HUES64 (cell line): ENCODE results near the gene MAGI1.

ENCODE experiments used
- H3K27ac ChIP-seq: 2 replicates; pipeline ENCODE4 v1.7.0; 2013; ENCODE audit warnings: low read depth, low read length, inconsistent platforms
- H3K27me3 ChIP-seq: 2 replicates; pipeline ENCODE4 v1.6.1; 2013; ENCODE audit warnings: mild to moderate bottlenecking, low read length; ENCODE audit not compliant: insufficient read depth
- H3K36me3 ChIP-seq: 2 replicates; pipeline ENCODE4 v1.6.1; 2013; ENCODE audit warnings: mild to moderate bottlenecking, low read length; ENCODE audit not compliant: insufficient read depth
- H3K4me1 ChIP-seq: 2 replicates; pipeline ENCODE4 v1.6.1; 2013; ENCODE audit warnings: mild to moderate bottlenecking, low read length, moderate library complexity; ENCODE audit not compliant: insufficient read depth
- H3K4me3 ChIP-seq: 2 replicates; pipeline ENCODE4 v1.5.1; 2013; ENCODE audit warnings: mild to moderate bottlenecking, low read length, moderate library complexity
- H3K9ac ChIP-seq: 2 replicates; pipeline ENCODE4 v1.6.1; 2013; ENCODE audit warnings: mild to moderate bottlenecking, low read depth, low read length
- H3K9me3 ChIP-seq: 2 replicates; pipeline ENCODE4 v1.6.1; 2013; ENCODE audit warnings: low read depth, low read length; ENCODE audit not compliant: insufficient read depth
- WGBS: fragments of 150-250, 120-280 bp; methylation state at CpG from one replicate; pipeline ENCODE4 v1.1.7; 2013; ENCODE audit warnings: missing lambda C conversion rate; 5-methylcytosine and 5-hydroxymethylcytosine counted together

The MAGI1 gene

GRCh38 chr3:65787827-65788226 is 250.9 kb downstream of the MAGI1 start:
- Histone ChIP-seq H3K27me3 (no peaks in the 10 kb centered on the region), H3K27ac (no peak overlapping the region), H3K4me3 (no peak overlapping the region), H3K9me3 (no peaks in the 10 kb centered on the region), H3K4me1 (no peaks in the 10 kb centered on the region), H3K36me3 (no peaks in the 10 kb centered on the region), H3K9ac (no peak overlapping the region)
- WGBS: 92% methylated on average over 2 of the region's 2 CpGs

- Histone ChIP-seq H3K4me1 (no peaks in the 10 kb centered on the region), H3K27me3 (no peaks in the 10 kb centered on the region), H3K9ac (no peak overlapping the region), H3K9me3 (no peaks in the 10 kb centered on the region), H3K4me3 (no peak overlapping the region), H3K36me3 (no peaks in the 10 kb centered on the region), H3K27ac (no peak overlapping the region)
- 96% methylated on average over 5 of the region's 5 CpGs for WGBS
These were observed 251.4 kb downstream of the MAGI1 start for GRCh38 chr3:65787340-65787739.

GRCh38 chr3:65786890-65787289 is 251.8 kb downstream of the MAGI1 start:
- Histone ChIP-seq H3K9me3 (no peaks in the 10 kb centered on the region), H3K27ac (no peak overlapping the region), H3K4me1 (no peaks in the 10 kb centered on the region), H3K27me3 (no peaks in the 10 kb centered on the region), H3K4me3 (no peak overlapping the region), H3K9ac (no peak overlapping the region), H3K36me3 (no peaks in the 10 kb centered on the region)
- 94% methylated on average over 3 of the region's 3 CpGs for WGBS

- no CpG with 5 or more reads among the region's 6 CpGs for WGBS
These were observed 253.6 kb downstream of the MAGI1 start for GRCh38 chr3:65785065-65785645.

GRCh38 chr3:65783117-65783516 is 255.6 kb downstream of the MAGI1 start:
- H3K9me3 ChIP-seq: no peaks in the 10 kb centered on the region
- no peaks in the 10 kb centered on the region for H3K36me3 ChIP-seq
- peaks cover 4% of the 10 kb centered on the region; the same call in 1 of the 2 replicates for H3K4me1 ChIP-seq
- no peak overlapping the region for H3K4me3 ChIP-seq
- H3K9ac ChIP-seq: no peak overlapping the region
- H3K27me3 ChIP-seq: no peaks in the 10 kb centered on the region
- 90% methylated on average over 3 of the region's 3 CpGs for WGBS
- no peak overlapping the region for H3K27ac ChIP-seq

More at GRCh38 chr3:65785065-65785645, 253.6 kb downstream of the MAGI1 start:
- Histone ChIP-seq H3K9me3 (no peaks in the 10 kb centered on the region), H3K9ac (no peak overlapping the region), H3K27ac (no peak overlapping the region), H3K4me3 (no peak overlapping the region), H3K36me3 (no peaks in the 10 kb centered on the region), H3K4me1 (no peaks in the 10 kb centered on the region), H3K27me3 (no peaks in the 10 kb centered on the region)

- WGBS: 99% methylated on average over 5 of the region's 5 CpGs
- H3K4me3 ChIP-seq: no peak overlapping the region
- H3K27me3 ChIP-seq: no peaks in the 10 kb centered on the region
- no peak overlapping the region for H3K27ac ChIP-seq
- H3K4me1 ChIP-seq: peaks cover 4% of the 10 kb centered on the region; the same call in 1 of the 2 replicates
- H3K9ac ChIP-seq: no peak overlapping the region
- H3K36me3 ChIP-seq: no peaks in the 10 kb centered on the region
- no peaks in the 10 kb centered on the region for H3K9me3 ChIP-seq
These were observed 257.1 kb downstream of the MAGI1 start for GRCh38 chr3:65781594-65781993.

GRCh38 chr3:65779390-65779789 is 259.3 kb downstream of the MAGI1 start:
- no peaks in the 10 kb centered on the region for H3K27me3 ChIP-seq
- H3K9me3 ChIP-seq: no peaks in the 10 kb centered on the region
- no peak overlapping the region for H3K4me3 ChIP-seq
- WGBS: 100% methylated on average over 2 of the region's 2 CpGs
- H3K9ac ChIP-seq: no peak overlapping the region
- H3K27ac ChIP-seq: no peak overlapping the region
- H3K36me3 ChIP-seq: no peaks in the 10 kb centered on the region
- H3K4me1 ChIP-seq: peaks cover 9% of the 10 kb centered on the region

GRCh38 chr3:65778968-65779367 is 259.8 kb downstream of the MAGI1 start:
- no peaks in the 10 kb centered on the region for H3K27me3 ChIP-seq
- H3K4me1 ChIP-seq: peaks cover 9% of the 10 kb centered on the region
- no peaks in the 10 kb centered on the region for H3K9me3 ChIP-seq
- no peak overlapping the region for H3K9ac ChIP-seq
- no peak overlapping the region for H3K4me3 ChIP-seq
- H3K27ac ChIP-seq: no peak overlapping the region
- 88% methylated on average over 2 of the region's 2 CpGs for WGBS
- H3K36me3 ChIP-seq: no peaks in the 10 kb centered on the region

GRCh38 chr3:65777050-65777449 is 261.7 kb downstream of the MAGI1 start:
- no peaks in the 10 kb centered on the region for H3K9me3 ChIP-seq
- H3K4me3 ChIP-seq: no peak overlapping the region
- peaks cover 9% of the 10 kb centered on the region for H3K4me1 ChIP-seq
- 86% methylated on average over 3 of the region's 3 CpGs for WGBS
- no peak overlapping the region for H3K9ac ChIP-seq
- no peak overlapping the region for H3K27ac ChIP-seq
- H3K36me3 ChIP-seq: no peaks in the 10 kb centered on the region
- H3K27me3 ChIP-seq: no peaks in the 10 kb centered on the region

- Histone ChIP-seq H3K4me3 (no peak overlapping the region), H3K27ac (no peak overlapping the region), H3K4me1 (peaks cover 9% of the 10 kb centered on the region), H3K36me3 (no peaks in the 10 kb centered on the region), H3K9me3 (no peaks in the 10 kb centered on the region), H3K9ac (no peak overlapping the region), H3K27me3 (no peaks in the 10 kb centered on the region)
- WGBS: 84% methylated on average over 6 of the region's 6 CpGs
These were observed 262.2 kb downstream of the MAGI1 start for GRCh38 chr3:65776494-65776893.

GRCh38 chr3:65776081-65776480 is 262.6 kb downstream of the MAGI1 start:
- Histone ChIP-seq H3K27me3 (no peaks in the 10 kb centered on the region), H3K27ac (no peak overlapping the region), H3K4me1 (peaks cover 9% of the 10 kb centered on the region), H3K4me3 (no peak overlapping the region), H3K9ac (no peak overlapping the region), H3K36me3 (no peaks in the 10 kb centered on the region), H3K9me3 (no peaks in the 10 kb centered on the region)

GRCh38 chr3:65772758-65773157 is 266.0 kb downstream of the MAGI1 start:
- WGBS: 71% methylated on average over 3 of the region's 3 CpGs
- Histone ChIP-seq H3K27ac (no peak overlapping the region), H3K9ac (no peak overlapping the region), H3K4me3 (no peak overlapping the region), H3K9me3 (no peaks in the 10 kb centered on the region), H3K27me3 (no peaks in the 10 kb centered on the region), H3K4me1 (peaks cover 20% of the 10 kb centered on the region), H3K36me3 (no peaks in the 10 kb centered on the region)
